DOHH2 (cell line): ENCODE results near the gene IL34.

Experiments
- EZH2phosphoT487 ChIP-seq: fragments of 200-600 bp; sonication (generic); IDR thresholded peaks from 2 replicates; pipeline ENCODE4 v1.6.1; 2017; ENCODE audit warnings: borderline replicate concordance, mild to moderate bottlenecking, antibody characterized with exemption, low read length, moderate library complexity, mixed read lengths
- TF ChIP-seq, protein P1 (sequence below): fragments of 200-600 bp; sonication (generic); IDR thresholded peaks from one replicate; pipeline ENCODE4 v1.5.1; 2014; ENCODE audit warnings: antibody characterized with exemption, mild to moderate bottlenecking, low read depth, low read length; ENCODE audit not compliant: poor library complexity, severe bottlenecking

DNA sequence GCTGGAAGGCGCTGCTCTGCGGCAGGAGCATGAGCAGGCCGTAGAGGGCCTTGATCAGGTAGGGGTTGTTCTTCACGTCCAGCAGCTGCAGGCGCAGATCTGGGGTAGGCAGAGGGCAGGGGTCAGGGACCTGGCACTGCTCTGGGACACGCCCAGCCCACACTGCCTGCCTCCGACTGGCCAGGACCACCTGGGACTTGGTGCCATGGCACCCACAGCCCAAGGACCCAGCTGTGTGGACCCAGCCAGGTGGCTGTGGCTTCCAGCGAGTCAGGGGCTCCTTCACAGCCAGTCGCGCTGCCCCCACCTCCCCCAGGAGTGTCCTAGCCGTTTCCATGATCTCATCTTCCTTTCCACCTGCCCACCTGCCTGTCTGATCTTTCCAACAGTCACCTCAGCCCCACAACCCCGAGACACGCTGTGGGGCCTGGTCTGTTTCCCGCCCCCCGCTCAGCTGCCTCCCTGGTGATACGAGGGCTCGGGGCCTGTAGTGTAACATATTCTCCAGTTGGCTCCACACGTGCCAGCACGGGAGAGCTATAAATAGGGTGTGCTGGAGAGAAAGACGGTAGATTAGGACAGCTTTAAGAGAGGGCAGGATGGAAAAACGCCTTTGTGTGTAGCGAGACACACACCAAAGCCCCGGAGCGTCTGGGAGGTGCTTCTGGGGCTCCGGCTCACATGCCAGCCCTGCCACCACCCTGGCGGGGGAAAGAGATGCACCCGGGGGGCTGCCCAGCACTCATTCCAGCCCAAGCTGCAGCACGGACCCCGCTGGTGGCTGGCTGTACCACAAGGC, 46.7 kb downstream of the IL34 start:
- TF ChIP-seq, protein P1, sequence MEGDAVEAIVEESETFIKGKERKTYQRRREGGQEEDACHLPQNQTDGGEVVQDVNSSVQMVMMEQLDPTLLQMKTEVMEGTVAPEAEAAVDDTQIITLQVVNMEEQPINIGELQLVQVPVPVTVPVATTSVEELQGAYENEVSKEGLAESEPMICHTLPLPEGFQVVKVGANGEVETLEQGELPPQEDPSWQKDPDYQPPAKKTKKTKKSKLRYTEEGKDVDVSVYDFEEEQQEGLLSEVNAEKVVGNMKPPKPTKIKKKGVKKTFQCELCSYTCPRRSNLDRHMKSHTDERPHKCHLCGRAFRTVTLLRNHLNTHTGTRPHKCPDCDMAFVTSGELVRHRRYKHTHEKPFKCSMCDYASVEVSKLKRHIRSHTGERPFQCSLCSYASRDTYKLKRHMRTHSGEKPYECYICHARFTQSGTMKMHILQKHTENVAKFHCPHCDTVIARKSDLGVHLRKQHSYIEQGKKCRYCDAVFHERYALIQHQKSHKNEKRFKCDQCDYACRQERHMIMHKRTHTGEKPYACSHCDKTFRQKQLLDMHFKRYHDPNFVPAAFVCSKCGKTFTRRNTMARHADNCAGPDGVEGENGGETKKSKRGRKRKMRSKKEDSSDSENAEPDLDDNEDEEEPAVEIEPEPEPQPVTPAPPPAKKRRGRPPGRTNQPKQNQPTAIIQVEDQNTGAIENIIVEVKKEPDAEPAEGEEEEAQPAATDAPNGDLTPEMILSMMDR = no peak
- no peak for TF ChIP-seq EZH2phosphoT487
